Measurements from ENCODE around the gene ATP1A1.

DNA sequence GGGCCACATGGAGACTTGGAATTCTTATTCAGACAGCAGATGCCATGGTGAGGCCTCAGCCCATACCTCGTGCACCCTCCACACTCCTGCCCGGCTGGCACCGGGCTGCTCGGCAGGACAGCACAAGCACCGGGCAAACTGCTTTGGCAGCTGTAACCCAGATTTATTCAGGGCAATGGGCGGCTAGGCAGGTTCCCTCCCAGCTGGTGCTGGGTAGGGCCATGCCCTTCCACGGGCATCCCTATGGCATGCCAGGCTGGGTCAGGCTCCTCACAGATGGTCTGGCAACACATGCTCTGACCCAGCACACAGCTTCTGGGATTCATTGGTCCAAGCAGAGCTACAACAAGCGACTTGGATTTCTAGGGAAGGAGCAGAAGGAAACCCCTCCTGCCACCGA lies 53.4 kb downstream of the ATP1A1 start:
- TF ChIP-seq, protein P1, sequence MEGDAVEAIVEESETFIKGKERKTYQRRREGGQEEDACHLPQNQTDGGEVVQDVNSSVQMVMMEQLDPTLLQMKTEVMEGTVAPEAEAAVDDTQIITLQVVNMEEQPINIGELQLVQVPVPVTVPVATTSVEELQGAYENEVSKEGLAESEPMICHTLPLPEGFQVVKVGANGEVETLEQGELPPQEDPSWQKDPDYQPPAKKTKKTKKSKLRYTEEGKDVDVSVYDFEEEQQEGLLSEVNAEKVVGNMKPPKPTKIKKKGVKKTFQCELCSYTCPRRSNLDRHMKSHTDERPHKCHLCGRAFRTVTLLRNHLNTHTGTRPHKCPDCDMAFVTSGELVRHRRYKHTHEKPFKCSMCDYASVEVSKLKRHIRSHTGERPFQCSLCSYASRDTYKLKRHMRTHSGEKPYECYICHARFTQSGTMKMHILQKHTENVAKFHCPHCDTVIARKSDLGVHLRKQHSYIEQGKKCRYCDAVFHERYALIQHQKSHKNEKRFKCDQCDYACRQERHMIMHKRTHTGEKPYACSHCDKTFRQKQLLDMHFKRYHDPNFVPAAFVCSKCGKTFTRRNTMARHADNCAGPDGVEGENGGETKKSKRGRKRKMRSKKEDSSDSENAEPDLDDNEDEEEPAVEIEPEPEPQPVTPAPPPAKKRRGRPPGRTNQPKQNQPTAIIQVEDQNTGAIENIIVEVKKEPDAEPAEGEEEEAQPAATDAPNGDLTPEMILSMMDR (IDR thresholded peaks at IDR 0.05), result no peak
- no peak for TF ChIP-seq POLR2A (IDR thresholded peaks at IDR 0.05)

Data from lower leg skin (tissue), 3 donors.